GM23338 (cell line): ENCODE measurements around the gene MRPS31. TPM values are rescaled to one million over a fixed set of nuclear protein-coding genes. Genes with fewer than 3 reads are reported as not detected.

ENCODE experiments used
- ATAC-seq: fragments of 200-7000 bp; cut with Tn5 transposase; 3 replicates; pipeline ENCODE4 v1.9.1; 2020
- DNase-seq: peaks from one replicate; pipeline ENCODE4 v3.0.0-alpha.2; 2015; ENCODE audit warnings: low spot score
- H2AFZ ChIP-seq: fragments of 200-600 bp; sonication (generic); 2 replicates; pipeline ENCODE4 v1.8.0; 2016; ENCODE audit warnings: antibody characterized with exemption, mild to moderate bottlenecking, moderate library complexity
- H3F3A ChIP-seq: fragments of 200-600 bp; sonication (generic); replicated peaks from 2 replicates; pipeline ENCODE4 v1.8.0; 2017; ENCODE audit warnings: antibody characterized with exemption, mixed run types, low read depth
- H3K27ac ChIP-seq: fragments of 200-600 bp; sonication (generic); 2 replicates; pipeline ENCODE4 v1.6.1; 2016; ENCODE audit warnings: low read depth
- H3K27me3 ChIP-seq: fragments of 200-600 bp; sonication (generic); 2 replicates; pipeline ENCODE4 v1.8.0; 2016; ENCODE audit warnings: mild to moderate bottlenecking, mixed run types, moderate library complexity; ENCODE audit not compliant: insufficient read depth
- H3K36me3 ChIP-seq: fragments of 200-600 bp; sonication (generic); 2 replicates; pipeline ENCODE4 v1.8.0; 2016; ENCODE audit warnings: mild to moderate bottlenecking; ENCODE audit not compliant: insufficient read depth
- H3K4me1 ChIP-seq: fragments of 200-600 bp; sonication (generic); 2 replicates; pipeline ENCODE4 v1.8.0; 2016; ENCODE audit warnings: mild to moderate bottlenecking, moderate library complexity; ENCODE audit not compliant: insufficient read depth
- H3K4me2 ChIP-seq: fragments of 200-600 bp; sonication (generic); 2 replicates; pipeline ENCODE4 v1.7.1; 2017; ENCODE audit warnings: mixed run types
- H3K4me3 ChIP-seq: fragments of 200-600 bp; sonication (generic); 2 replicates; pipeline ENCODE4 v1.6.1; 2016; ENCODE audit warnings: mixed run types
- H3K79me2 ChIP-seq: fragments of 200-600 bp; sonication (generic); replicated peaks from 2 replicates; pipeline ENCODE4 v1.8.0; 2017; ENCODE audit warnings: mild to moderate bottlenecking; ENCODE audit not compliant: insufficient read depth
- H3K9me2 ChIP-seq: fragments of 200-600 bp; sonication (generic); 2 replicates; pipeline ENCODE4 v1.8.0; 2017; ENCODE audit not compliant: insufficient read depth
- H4K20me1 ChIP-seq: fragments of 200-600 bp; sonication (generic); replicated peaks from 2 replicates; pipeline ENCODE4 v1.8.0; 2017; ENCODE audit warnings: mild to moderate bottlenecking; ENCODE audit not compliant: insufficient read depth
- H3K27ac Mint-ChIP-seq: 2 replicates; pipeline ENCODE4 v1.8.0; 2020; ENCODE audit warnings: inconsistent platforms, mild to moderate bottlenecking, moderate library complexity, mixed read lengths
- H3K27me3 Mint-ChIP-seq: 3 replicates; pipeline ENCODE4 v1.8.0; 2022; ENCODE audit warnings: low read depth, mild to moderate bottlenecking, moderate library complexity, mixed read lengths, inconsistent platforms; ENCODE audit not compliant: insufficient read depth, poor library complexity
- H3K36me3 Mint-ChIP-seq: 3 replicates; pipeline ENCODE4 v1.8.0; 2021; ENCODE audit warnings: low read depth, mild to moderate bottlenecking, inconsistent platforms, moderate library complexity, mixed read lengths
- H3K4me1 Mint-ChIP-seq: 3 replicates; pipeline ENCODE4 v1.8.0; 2020; ENCODE audit warnings: mild to moderate bottlenecking, inconsistent platforms, mixed read lengths
- H3K4me3 Mint-ChIP-seq: 3 replicates; pipeline ENCODE4 v1.8.0; 2021; ENCODE audit warnings: moderate library complexity, mild to moderate bottlenecking, inconsistent platforms, mixed read lengths
- H3K9me3 Mint-ChIP-seq: 3 replicates; pipeline ENCODE4 v1.8.0; 2020; ENCODE audit warnings: moderate library complexity, mild to moderate bottlenecking, inconsistent platforms, mixed read lengths
- CTCF ChIP-seq, 2 experiments: fragments of 200-600 bp in 1 of 2; sonication (generic) in 1 of 2; conservative IDR thresholded peaks; 2 replicates each; pipeline versions ENCODE4 v1.5.1 to v1.6.1; 2016 to 2017; ENCODE audit warnings: antibody characterized with exemption in 2 of 2, low read depth in 2 of 2, mild to moderate bottlenecking in 2 of 2, moderate library complexity in 1 of 2
- EZH2phosphoT487 ChIP-seq: fragments of 200-600 bp; sonication (generic); IDR thresholded peaks from one replicate; pipeline ENCODE4 v1.8.1; 2018; ENCODE audit warnings: antibody characterized with exemption; ENCODE audit not compliant: unreplicated experiment
- NANOG ChIP-seq: IDR thresholded peaks from 2 replicates; pipeline ENCODE4 v1.6.1; 2016; ENCODE audit warnings: antibody characterized with exemption, borderline replicate concordance
- POLR2AphosphoS5 ChIP-seq: IDR thresholded peaks from 2 replicates; pipeline ENCODE4 v1.6.1; 2016; ENCODE audit warnings: antibody characterized with exemption, low read depth
- ZNF114 ChIP-seq: fragments of 250-450 bp; sonication (Bioruptor Pico); IDR thresholded peaks from 2 replicates; pipeline ENCODE4 v1.5.0; 2020; ENCODE audit warnings: mild to moderate bottlenecking, moderate library complexity
- polyA plus RNA-seq: library from polyadenylated mRNA; unstranded; fragments of >200 nt; fragmentation: Nextera tagmentation; extraction: Ambion mirVana; gene quantifications from 2 replicates; pipeline ENCODE4 v1.2.1, GENCODE V29; 2016
- total RNA-seq: library from RNA; depleted of rRNA; stranded (reverse); fragments of >200 nt; shearing (Covaris generic); gene quantifications from 2 replicates; pipeline ENCODE4 v1.2.3, GENCODE V29; 2014
- TF ChIP-seq, protein P1 (sequence below): IDR thresholded peaks from 2 replicates; pipeline ENCODE4 v1.6.1; 2016; ENCODE audit warnings: antibody characterized with exemption
- TF ChIP-seq, protein P2 (sequence below): fragments of 250-450 bp; sonication (Bioruptor Pico); IDR thresholded peaks from 2 replicates; pipeline ENCODE4 v1.5.0; 2020; ENCODE audit warnings: mild to moderate bottlenecking, moderate library complexity

The MRPS31 gene
- total and polyA plus RNA-seq, 2 experiments from 2014 or later = 26.8 to 62.7 TPM

DNA sequence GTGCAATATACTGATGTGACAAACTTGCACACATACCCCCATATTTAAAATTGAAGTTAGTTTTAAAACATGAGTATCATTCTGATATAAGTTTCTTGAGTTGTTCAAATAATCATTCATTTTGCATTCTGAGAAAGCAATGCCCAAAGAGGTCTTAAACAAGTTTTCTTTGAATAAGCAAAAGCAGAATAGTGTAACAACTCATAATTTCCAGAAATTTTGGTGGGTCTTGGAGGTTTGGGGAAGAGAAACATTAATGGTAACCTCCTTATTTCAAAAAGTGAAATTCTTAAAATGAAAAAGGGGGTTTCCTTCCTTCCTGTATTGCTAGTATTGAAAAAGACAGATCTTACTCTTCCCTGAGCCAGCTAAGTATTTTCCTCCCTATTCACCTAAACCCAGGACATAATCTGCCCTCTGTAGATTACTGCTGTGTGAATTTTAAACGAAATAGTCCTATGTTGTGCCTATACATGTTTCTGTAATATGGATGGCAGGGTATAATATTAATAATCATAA lies 48.9 kb upstream of the MRPS31 start (continued):
- TF ChIP-seq ZNF114 = no peak
- TF ChIP-seq NANOG = no peak
- TF ChIP-seq EZH2phosphoT487 = no peak
- no peak for TF ChIP-seq POLR2AphosphoS5
- TF ChIP-seq, protein P1, sequence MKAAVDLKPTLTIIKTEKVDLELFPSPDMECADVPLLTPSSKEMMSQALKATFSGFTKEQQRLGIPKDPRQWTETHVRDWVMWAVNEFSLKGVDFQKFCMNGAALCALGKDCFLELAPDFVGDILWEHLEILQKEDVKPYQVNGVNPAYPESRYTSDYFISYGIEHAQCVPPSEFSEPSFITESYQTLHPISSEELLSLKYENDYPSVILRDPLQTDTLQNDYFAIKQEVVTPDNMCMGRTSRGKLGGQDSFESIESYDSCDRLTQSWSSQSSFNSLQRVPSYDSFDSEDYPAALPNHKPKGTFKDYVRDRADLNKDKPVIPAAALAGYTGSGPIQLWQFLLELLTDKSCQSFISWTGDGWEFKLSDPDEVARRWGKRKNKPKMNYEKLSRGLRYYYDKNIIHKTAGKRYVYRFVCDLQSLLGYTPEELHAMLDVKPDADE = no peak
- TF ChIP-seq, protein P2, sequence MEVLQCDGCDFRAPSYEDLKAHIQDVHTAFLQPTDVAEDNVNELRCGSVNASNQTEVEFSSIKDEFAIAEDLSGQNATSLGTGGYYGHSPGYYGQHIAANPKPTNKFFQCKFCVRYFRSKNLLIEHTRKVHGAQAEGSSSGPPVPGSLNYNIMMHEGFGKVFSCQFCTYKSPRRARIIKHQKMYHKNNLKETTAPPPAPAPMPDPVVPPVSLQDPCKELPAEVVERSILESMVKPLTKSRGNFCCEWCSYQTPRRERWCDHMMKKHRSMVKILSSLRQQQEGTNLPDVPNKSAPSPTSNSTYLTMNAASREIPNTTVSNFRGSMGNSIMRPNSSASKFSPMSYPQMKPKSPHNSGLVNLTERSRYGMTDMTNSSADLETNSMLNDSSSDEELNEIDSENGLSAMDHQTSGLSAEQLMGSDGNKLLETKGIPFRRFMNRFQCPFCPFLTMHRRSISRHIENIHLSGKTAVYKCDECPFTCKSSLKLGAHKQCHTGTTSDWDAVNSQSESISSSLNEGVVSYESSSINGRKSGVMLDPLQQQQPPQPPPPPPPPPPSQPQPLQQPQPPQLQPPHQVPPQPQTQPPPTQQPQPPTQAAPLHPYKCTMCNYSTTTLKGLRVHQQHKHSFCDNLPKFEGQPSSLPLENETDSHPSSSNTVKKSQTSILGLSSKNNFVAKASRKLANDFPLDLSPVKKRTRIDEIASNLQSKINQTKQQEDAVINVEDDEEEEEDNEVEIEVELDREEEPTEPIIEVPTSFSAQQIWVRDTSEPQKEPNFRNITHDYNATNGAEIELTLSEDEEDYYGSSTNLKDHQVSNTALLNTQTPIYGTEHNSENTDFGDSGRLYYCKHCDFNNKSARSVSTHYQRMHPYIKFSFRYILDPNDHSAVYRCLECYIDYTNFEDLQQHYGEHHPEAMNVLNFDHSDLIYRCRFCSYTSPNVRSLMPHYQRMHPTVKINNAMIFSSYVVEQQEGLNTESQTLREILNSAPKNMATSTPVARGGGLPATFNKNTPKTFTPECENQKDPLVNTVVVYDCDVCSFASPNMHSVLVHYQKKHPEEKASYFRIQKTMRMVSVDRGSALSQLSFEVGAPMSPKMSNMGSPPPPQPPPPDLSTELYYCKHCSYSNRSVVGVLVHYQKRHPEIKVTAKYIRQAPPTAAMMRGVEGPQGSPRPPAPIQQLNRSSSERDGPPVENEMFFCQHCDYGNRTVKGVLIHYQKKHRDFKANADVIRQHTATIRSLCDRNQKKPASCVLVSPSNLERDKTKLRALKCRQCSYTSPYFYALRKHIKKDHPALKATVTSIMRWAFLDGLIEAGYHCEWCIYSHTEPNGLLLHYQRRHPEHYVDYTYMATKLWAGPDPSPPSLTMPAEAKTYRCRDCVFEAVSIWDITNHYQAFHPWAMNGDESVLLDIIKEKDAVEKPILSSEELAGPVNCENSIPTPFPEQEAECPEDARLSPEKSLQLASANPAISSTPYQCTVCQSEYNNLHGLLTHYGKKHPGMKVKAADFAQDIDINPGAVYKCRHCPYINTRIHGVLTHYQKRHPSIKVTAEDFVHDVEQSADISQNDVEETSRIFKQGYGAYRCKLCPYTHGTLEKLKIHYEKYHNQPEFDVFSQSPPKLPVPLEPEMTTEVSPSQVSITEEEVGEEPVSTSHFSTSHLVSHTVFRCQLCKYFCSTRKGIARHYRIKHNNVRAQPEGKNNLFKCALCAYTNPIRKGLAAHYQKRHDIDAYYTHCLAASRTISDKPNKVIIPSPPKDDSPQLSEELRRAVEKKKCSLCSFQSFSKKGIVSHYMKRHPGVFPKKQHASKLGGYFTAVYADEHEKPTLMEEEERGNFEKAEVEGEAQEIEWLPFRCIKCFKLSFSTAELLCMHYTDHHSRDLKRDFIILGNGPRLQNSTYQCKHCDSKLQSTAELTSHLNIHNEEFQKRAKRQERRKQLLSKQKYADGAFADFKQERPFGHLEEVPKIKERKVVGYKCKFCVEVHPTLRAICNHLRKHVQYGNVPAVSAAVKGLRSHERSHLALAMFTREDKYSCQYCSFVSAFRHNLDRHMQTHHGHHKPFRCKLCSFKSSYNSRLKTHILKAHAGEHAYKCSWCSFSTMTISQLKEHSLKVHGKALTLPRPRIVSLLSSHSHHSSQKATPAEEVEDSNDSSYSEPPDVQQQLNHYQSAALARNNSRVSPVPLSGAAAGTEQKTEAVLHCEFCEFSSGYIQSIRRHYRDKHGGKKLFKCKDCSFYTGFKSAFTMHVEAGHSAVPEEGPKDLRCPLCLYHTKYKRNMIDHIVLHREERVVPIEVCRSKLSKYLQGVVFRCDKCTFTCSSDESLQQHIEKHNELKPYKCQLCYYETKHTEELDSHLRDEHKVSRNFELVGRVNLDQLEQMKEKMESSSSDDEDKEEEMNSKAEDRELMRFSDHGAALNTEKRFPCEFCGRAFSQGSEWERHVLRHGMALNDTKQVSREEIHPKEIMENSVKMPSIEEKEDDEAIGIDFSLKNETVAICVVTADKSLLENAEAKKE (CRISPR knock-in tag) = no peak

GRCh38 chr13:40818926-40819325 lies 47.9 kb upstream of the MRPS31 start:
- Histone ChIP-seq H3K27me3 (no peaks in the 10 kb centered on the region), H3K4me2 (no peak overlapping the region), H2AFZ (no peak overlapping the region), H3K9me2 (no peaks in the 10 kb centered on the region), H3K36me3 (no peaks in the 10 kb centered on the region), H3K79me2 (no peaks in the 10 kb centered on the region), H3K4me1 (no peaks in the 10 kb centered on the region), H3K27ac (no peak overlapping the region), H3K4me3 (no peak overlapping the region), H3F3A (no peaks in the 10 kb centered on the region), H4K20me1 (no peaks in the 10 kb centered on the region)
- no peaks in the 10 kb centered on the region for H3K4me1 Mint-ChIP-seq
- H3K27ac Mint-ChIP-seq = no peak overlapping the region
- ATAC-seq (no peak), DNase-seq (no peak)
- no peaks in the 10 kb centered on the region for H3K27me3 Mint-ChIP-seq
- H3K9me3 Mint-ChIP-seq = peaks cover 18% of the 10 kb centered on the region; the same call in 2 of the 3 replicates
- no peak overlapping the region for H3K4me3 Mint-ChIP-seq
- H3K36me3 Mint-ChIP-seq = peaks cover 12% of the 10 kb centered on the region; the same call in 2 of the 3 replicates
- no peak for TF ChIP-seq CTCF (conservative IDR thresholded peaks at IDR 0.05; ENCODE audit: low read depth in 2 of 2)
- TF ChIP-seq, protein P2 (CRISPR knock-in tag) = no peak
